NCI-H2107 treated with DMSO at 0.1 percent for 48 hours (cell line): Measurements from ENCODE around the gene CKS2.
"Not testable (repeated sequence)": the region's sequence is repeated elsewhere in the genome, so short reads cannot be mapped to it uniquely, and the experiment has no call there.

Experiments
- DNase-seq: peaks from one replicate; lab custom pipeline; 2025; ENCODE audit not compliant: unreplicated experiment; lab: John Stamatoyannopoulos, UW

The CKS2 gene

DNA sequence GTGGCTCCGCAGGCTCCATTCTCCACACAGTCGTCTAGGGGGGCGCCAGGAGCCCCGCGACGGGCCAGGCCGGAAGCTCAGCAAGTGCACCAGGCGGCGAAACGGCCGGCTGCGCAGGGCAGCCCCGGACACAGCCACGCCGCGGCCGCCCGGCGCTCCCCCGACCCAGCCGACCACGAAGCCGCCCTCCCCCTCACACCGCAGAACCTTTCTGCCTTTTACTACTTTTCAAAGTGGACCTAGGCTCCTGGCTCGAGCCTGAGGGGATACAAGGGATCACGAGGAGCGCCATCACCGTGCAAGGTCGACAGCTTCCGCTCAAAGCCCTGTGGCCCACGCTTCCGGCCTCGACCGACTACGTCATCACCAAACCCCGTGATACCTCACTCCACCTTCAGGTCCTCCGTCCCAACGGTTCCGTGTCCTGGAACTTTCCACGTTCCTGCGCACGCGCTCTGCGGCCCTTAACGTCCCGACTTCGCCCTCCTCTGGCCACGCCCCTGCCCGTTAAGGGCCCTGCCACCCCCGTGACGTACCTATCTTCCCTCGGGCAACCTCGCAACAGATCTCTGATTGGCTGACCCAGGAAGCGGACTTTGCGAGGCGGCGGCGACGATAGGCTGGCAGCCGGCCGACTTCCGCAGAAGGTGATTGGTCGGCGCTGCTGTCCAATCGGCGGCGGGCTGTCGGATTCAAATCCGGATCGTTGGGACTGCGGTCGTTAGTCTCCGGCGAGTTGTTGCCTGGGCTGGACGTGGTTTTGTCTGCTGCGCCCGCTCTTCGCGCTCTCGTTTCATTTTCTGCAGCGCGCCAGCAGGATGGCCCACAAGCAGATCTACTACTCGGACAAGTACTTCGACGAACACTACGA, at the start of gene CKS2:
CKS2 (plus strand) TSS at position 721 of the 871 bp plus-strand sequence; CDS start at position 819, 98 bp downstream.
- DNase-seq, result peak; percentile 98

DNA sequence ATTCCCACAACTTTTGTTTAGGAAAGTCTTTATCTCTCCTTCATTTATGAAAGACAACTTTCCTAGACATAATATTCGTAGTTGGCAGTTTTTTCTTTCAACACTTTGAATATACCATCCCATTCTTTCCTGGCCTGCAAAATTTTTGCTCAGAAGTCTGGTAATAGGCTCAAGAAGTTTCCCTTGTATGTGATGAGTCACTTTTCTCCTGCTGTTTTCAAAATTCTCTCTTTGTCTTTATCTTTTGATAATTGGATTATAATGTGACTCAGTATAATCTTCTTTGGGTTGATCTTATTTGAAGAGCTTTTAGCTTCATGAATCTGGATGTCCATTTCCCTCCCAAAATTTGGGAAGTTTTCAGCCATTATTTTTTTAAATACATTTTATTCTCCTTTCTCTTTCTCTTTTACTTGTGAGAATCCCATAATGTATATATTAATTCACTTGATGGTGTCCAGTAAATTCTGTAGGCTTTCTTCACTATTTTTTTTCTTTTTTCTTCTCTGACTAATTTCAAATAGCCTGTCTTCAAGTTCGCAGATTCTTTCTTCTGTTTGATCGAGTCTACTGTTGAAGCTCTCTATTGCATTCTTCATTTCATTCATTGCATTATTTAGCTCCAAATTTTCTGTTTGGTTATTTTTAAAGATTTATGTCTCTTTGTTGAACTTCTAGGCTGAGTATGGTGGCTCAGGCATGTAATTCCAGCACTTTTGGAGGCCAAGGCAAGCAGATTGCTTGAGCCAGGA, 37.3 kb upstream of the CKS2 start:
- DNase-seq, result no peak

DNA sequence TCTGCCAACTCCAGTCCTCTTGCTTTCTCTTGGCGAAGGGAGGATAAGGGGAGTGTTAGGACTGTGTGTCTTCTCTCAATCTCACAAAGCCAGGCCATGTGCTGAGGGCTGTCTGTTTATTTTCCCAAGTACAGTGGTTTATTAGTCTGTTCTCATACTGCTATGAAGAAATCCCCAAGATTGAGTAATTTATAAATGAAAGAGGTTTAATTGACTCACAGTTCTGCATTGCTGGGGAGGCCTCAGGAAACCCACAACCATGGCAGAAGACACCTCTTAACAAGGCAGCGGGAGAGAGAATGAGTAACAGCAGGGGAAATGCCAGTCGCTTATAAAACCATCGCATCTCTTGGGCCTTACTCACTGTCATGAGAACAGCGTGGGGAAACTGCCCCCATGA, 36.2 kb upstream of the CKS2 start:
- no peak for DNase-seq

DNA sequence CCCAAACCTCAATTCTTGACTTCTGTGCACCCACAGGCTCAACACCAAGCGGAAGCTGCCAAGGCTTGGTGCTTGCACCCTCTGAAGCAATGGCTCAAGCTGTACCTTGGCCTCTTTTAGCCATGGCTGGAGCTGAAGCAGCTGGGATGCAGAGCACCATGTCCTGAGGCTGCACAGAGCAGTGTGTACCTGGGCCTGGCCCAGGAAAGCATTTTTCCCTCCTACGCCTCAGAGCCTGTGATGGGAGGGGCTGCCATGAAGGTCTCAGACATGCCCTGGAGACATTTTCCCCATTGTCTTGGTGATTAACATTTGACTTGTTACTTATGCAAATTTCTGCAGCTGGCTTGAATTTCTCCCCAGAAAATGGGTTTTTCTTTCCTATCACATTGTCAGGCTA, 35.0 kb upstream of the CKS2 start:
- not testable (repeated sequence) for DNase-seq

DNA sequence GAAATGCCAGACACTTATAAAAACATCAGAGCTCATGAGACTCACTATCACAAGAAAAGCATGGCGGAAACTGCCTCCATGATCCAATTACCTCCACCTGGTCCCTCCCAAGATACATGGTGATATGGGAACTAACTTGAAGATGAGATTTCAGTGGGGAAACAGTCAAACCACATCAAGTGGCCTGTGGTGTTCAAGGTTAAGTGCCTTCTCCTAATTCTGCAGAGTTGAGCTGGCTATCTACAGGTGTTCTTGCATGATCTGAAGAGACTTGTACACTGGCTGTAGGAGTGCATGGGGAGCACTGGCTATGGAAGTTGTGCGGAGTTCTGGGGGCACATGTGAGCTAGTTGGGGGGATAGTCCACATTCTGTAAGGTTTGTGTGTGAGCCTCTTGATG, 34.0 kb upstream of the CKS2 start:
- no peak for DNase-seq

DNA sequence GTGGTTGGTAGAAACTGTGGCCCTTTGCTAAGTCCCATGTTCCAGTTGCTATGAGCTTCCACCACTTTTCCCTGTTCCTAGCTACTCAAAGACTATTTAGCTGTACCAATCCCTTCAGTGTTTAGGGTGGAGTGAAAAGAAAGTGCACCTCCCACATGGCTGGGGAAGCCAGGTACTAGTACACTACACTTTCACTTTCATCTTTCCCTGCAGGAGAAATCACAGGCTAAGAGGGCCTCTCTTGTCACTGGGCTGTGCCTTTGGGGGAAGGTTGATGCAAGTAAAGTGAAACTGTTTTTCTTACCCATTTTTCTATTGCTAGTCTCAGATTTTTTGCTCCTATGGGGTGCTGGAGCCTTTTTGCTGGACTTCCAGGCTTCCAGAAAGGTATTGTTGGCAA, 33.5 kb upstream of the CKS2 start:
- no peak for DNase-seq

DNA sequence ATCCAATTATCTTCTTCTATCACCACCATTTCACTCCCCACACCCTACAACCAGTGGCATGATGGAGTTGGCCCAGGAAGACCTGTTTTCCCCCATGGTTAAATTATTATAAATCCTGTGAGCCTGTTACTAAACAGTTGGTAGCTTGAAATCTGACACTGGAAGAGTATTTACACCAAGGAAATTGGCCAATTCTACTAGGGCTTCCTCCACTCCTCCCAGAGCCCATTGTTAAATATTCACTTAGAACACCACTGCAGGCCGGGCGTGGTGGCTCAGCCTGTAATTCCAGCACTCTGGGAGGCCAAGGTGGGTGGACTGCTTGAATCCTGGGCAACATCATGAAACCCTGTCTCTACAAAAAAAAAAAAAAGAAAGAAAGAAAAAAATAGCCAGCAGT, 32.4 kb upstream of the CKS2 start:
- no peak for DNase-seq

DNA sequence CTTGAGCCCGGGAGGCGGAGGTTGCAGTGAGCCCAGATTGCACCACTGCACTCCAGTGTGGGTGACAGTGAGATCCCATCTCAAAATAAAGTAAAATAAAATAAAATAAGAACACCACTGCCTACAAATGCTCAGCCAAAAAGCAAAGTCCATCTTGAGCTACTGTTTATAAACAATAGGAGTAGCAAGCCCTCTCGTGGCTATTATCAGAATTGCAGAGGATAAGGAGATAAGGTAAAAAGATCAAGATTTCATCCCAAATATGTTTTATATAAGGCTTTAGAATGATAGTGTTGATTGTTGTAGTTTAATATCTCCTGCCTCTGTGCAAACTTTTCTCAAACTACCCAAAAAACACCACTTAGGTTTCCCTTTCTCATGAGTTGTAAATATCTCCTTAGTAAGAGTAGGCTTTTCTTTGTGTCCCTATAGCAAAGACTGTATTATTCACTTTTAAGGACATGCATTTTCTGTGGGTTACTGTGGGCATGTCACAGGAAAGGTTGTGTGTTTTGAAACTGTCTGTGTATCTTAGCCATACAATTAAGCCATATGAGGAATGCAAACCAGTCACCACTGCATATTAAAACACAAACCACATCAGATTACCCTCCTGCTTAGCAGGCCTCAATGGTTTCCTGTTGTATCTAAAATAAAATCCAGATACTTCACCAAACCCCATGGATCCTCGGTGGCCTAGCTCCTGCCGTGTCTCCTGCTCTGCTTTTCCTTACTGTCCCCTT, 31.8 kb upstream of the CKS2 start:
- DNase-seq, result no peak

DNA sequence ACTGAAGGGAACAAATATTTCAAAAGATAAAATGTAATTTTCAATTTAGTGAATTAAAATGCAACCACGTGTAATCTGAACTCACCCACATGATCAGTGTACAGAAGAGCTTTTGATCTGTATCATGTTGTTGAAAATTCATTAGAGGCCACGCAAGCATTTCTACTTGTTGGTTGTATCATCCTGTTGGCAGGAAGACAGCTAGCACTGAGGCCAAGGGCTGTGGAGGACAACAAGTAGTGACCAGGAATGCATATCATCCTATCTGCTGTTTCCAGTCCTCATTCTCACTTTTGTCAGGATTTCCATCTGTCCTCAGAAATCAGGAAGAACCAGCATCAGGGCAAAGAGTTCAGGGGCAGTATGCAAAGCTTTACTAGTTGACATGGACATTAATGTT, 29.9 kb upstream of the CKS2 start:
- DNase-seq, result no peak

DNA sequence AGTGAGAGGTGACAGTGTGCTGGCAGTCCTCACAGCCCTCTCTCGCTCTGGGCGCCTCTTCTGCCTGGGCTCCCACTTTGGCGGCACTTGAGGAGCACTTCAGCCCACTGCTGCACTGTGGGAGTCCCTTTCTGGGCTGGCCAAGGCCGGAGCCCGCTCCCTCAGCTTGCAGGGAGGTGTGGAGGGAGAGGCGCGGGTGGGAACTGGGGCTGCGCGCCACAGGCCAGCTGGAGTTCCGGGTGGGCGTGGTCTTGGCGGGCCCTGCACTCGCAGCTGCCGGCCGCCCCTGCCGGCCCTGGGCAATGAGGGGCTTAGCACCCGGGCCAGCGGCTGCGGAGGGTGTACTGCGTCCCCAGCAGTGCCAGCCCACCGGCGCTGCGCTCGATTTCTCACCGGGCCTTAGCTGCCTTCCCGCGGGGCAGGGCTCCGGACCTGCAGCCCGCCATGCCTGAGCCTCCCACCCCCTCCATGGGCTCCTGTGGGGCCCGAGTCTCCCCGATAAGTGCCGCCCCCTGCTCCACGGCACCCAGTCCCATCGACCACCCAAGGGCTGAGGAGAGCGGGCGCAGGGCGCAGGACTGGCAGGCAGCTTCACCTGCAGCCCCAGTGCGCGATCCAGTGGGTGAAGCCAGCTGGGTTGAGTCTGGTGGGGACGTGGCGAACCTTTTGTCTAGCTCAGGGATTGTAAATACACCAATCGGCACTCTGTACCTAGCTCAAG, 28.6 kb upstream of the CKS2 start:
- DNase-seq, result not testable (repeated sequence)

DNA sequence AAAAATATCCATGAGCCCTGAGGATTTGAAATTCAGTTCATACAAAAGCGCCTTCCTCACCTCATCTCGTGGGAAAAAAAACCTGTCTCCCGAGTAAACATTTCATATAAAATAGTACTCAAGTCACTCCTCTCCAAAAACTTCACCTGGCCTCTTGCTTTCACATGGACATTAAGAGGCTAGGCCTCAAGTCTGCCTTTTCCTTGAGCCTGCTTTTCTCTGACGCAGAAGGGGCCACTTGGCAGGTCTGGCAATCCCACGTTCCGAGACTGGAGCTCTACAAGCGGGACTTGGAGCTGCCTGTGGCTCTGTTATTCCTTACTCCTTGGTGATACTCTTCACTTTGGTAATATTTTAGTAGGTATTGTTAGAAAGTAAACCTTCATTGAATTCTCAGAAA, 26.9 kb upstream of the CKS2 start:
- no peak for DNase-seq

DNA sequence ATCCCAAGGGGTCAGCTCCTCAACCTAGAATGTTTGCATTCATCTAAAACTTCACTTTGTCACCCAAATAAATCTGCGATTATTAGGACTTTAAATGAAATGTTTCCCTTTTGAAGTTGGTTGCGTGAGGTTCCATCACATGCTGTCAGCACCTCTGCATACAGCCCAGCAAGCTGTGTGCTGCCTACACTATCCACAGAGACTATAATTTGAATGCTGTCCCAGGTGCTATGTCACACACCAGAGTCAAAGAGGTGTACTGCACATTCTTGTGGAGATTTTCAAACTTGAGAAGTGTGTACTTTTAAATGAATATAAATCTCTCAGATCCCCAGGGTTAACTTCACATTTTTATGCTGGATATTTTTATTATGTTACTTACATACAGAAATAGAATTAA, 19.3 kb upstream of the CKS2 start:
- no peak for DNase-seq

DNA sequence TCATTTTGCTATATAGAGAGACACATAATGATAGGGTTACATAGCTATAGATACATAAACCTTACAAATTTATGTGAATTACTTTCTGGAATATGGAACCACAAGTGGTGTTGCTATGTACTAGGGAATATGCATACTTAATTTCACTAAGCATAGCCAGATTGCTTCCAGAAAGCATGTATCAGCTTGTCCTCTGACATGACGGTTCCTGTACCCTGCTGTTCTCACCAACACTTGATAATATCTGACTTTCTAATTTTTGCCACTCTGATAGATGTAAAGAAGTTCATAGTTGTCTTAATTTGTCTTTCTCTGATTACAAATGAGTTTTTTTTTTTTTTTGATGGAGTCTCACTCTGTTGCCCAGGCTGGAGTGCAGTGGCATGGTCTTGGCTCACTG, 18.0 kb upstream of the CKS2 start:
- DNase-seq, result no peak

DNA sequence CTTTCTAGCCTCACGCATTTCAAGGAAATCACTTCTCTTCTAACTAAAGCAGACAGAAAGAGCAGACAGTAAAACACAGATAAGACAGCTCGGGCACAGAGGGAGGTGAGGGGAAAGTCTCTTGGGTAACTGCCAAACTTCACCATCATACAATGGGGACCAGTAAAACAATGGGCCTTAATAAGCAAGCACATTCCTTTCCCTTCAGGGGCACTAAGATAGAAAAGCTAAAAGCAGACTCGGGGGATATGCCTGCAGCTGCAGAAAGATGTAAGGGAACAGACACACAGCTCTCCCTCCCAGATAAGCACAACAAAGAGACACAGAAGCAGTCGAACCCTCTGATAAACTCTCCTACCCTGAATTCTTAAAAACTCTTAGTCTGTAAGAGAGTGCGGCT, 15.6 kb upstream of the CKS2 start:
- DNase-seq, result no peak

DNA sequence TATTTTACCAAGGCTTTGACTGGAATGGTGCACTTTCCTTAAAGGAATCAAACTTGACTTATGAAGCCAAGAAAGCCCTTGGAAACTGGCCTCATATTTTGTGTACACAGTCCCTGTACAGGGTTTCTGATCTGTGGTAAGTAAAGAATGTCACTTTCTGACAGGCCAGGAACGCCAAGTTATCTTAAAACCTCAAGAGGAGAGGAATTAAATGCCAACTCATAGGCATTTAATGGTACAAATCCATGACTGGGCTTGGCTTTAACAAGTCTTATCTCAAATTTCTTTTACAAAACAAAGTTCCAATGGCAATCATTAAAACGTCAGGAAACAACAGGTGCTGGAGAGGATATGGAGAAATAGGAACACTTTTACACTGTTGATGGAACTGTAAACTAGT, 9.0 kb upstream of the CKS2 start:
- DNase-seq, result not testable (repeated sequence)

DNA sequence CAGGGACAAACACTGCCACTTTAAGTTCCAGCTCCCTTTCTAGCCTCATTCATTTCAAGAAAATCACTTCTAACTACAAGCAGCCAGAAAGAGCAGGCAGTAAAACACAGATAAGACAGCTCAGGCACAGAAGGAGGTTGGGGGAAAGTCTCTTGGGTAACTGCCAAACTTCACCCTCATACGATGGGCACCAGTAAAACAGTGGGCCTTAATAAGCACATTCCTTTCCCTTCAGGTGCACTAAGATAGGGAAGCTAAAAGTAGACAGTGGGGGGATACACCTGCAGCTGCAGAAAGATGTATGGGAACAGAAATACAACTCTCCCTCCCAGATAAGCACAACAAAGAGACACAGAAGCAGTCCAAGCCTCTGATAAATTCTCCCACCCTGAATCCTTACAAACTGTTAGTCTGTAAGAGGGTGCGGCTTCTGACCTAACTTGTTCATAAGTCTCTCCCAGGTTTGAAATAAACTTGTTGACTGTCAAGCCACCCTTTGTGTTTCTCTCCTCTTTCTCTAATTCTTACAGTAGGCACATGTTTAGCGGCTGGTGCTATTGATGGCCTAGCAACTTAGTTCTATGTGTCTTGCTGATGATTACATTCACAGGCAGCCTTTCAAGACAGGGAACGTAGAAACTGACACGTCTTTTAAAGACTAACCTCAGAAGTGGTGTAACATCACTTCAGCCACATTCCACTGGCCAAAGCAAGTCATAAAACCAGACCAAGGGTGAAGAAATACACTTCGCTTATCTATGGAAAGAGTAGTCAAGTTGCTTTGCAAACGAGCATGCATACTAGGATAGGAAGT, 6.8 kb upstream of the CKS2 start:
- no peak for DNase-seq

DNA sequence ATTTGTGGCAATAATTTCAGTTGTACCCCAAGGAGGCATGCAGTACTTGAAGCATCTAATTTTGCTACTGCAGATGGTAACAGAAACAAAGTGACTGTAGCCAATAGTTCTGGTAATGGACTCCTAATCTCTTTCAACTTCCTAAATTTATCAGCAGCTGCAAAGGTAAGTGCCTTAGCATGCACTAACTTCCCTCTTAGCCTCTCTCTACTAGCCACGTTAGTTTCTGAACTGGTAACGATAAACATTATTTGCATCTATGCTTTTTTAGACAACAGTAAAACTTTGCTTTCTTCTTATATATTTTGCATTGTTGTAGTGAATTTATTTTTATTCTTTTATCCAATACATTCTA, 6.2 kb upstream of the CKS2 start:
- no peak for DNase-seq

DNA sequence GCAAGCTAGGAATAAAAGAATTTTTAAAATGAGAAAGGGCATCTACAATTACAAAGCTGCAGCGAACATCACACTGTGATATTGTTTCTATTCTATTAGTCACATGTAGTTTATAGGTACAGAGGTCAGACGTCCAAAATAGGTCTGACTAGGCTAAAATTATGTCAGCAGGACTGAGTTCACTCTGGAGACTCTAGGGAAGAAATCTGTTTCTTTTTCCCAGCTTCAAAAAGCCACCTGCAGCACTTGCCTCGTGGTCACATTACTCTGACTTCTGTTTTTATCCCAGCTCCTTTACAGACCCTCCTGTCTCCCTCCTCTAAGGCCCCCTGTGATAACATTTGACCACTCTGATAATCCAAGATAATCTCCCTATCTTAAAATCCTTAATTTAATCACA, 5.1 kb upstream of the CKS2 start:
- no peak for DNase-seq

DNA sequence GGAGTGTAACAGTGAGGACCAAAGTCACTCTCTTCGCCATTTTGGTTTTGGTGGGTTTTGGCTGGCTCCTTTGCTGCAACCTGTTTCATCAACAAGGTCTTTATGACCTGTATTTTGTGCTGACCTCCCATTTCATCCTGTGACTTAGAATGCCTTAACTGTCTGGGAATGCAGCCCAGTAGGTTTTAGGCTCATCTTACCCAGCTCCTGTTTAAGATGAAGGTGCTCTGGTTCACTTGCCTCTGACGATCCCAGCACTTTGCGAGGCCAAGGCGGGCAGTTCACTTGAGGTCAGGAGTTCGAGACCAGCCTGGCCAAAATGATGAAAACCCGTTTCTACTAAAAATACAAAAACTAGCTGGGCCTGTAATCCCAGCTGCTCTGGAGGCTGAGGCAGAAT, 1.8 kb upstream of the CKS2 start:
- DNase-seq, result no peak
